HT1080 (cell line): ENCODE data around the gene NBPF6. TPM values are rescaled to one million over a fixed set of nuclear protein-coding genes. Genes with fewer than 3 reads are reported as not detected.
"Not testable (repeated sequence)": the region's sequence is repeated elsewhere in the genome, so short reads cannot be mapped to it uniquely, and the experiment has no call there.

Source experiments
- DNase-seq: peaks from one replicate; pipeline ENCODE4 v3.0.0-alpha.2; 2015; ENCODE audit warnings: low read depth
- polyA plus RNA-seq, 2 experiments: library from polyadenylated mRNA; depleted of rRNA; stranded (reverse); fragments of >200 nt; gene quantifications; 2 replicates each; pipeline ENCODE4 v1.2.3, GENCODE V29; 2015
- total RNA-seq: library from RNA; depleted of rRNA; stranded (reverse); fragments of >200 nt; shearing (Covaris generic); gene quantifications from 2 replicates; pipeline ENCODE4 v1.2.3, GENCODE V29; 2014; rRNA removed

NBPF6 gene
- total RNA-seq = not detected in 2 replicates
- not detected in 2 replicates for polyA plus RNA-seq (2015; cell fraction: cytosol; rRNA removed)
- not detected in 2 replicates for polyA plus RNA-seq (2015; cell fraction: nucleus; rRNA removed)

DNA sequence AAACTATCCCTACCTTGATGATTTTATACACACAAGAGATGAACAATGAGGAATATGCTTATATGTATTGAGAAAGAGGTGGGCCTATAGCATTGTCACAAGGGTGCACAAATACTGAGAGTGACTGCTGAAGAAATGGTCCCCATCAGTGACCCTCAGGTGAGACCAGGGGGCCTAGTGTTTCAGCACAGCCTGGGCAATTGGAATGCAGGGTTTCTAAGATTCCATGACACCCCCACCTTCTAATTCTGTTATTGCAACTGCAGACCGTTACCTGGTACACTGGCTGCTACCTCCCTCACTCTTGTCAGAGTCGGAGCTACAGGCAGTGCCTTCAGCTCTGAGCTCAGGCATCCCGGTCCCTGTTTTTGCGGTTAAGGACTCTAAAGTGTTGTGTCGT, at the start of gene NBPF6:
TSS of gene NBPF6 (plus strand) at position 301 of the 400 bp plus-strand sequence. CDS start 259 bp downstream, outside the sequence.
- DNase-seq = not testable (repeated sequence)

- not testable (repeated sequence) for DNase-seq
These were observed 38.9 kb upstream of the NBPF6 start for GRCh38 chr1:108411098-108411833.

- not testable (repeated sequence) for DNase-seq
These were observed 30.0 kb upstream of the NBPF6 start for GRCh38 chr1:108420129-108420528.

GRCh38 chr1:108421061-108421916, 28.9 kb upstream of the NBPF6 start:
- DNase-seq = not testable (repeated sequence)

- not testable (repeated sequence) for DNase-seq
These were observed 23.3 kb upstream of the NBPF6 start for GRCh38 chr1:108426877-108427276.

- DNase-seq = not testable (repeated sequence)
These were observed 18.1 kb upstream of the NBPF6 start for GRCh38 chr1:108432002-108432401.

GRCh38 chr1:108433404-108433803, 16.7 kb upstream of the NBPF6 start:
- DNase-seq = not testable (repeated sequence)

GRCh38 chr1:108438536-108438935, 11.6 kb upstream of the NBPF6 start:
- DNase-seq = not testable (repeated sequence)

- DNase-seq = not testable (repeated sequence)
These were observed 4.4 kb downstream of the NBPF6 start for GRCh38 chr1:108454521-108454920.

DNA sequence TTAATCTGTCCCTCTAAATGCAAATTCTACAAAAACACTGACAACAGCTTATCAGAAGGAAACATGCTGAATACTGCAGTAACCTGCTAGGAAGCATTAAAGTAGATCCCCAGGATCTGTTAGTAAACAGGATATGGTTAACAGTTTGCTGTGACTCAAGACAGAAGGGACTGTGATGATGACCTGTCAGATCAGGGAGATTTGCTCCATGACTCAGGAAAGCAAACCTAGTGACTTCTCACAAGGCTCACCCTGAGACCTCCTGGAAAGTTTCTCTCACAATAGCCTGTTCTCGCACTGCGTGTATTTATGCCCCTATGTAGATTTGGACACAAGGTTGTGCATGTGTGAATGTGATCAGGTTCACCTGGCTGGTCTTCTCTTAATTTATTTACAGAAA, 8.5 kb downstream of the NBPF6 start:
- not testable (repeated sequence) for DNase-seq

- not testable (repeated sequence) for DNase-seq
These were observed 11.6 kb downstream of the NBPF6 start for GRCh38 chr1:108461758-108462157.

- not testable (repeated sequence) for DNase-seq
These were observed 13.8 kb downstream of the NBPF6 start for GRCh38 chr1:108463962-108464361.

DNA sequence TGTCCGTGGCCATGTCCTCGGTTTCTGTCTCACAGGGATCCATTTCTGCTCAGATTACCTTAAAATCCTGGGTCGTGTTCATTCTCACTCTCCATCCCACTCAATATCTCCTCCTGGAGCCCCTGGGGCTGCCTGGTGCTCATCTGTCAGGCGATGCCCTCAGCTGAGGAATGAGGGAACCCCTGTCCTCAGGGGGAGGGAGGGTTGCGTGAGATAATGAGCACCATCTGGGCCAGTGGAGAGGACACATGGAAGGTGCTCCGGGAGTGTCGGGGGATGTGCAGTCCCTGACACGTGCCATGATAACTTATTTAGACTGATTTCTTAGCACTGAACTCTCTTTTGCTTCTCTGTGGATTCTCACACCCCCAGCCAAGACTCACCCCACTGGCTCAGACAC, 16.0 kb downstream of the NBPF6 start:
- DNase-seq = not testable (repeated sequence)

- not testable (repeated sequence) for DNase-seq
These were observed 17.0 kb downstream of the NBPF6 start for GRCh38 chr1:108467155-108467554.

- DNase-seq = not testable (repeated sequence)
These were observed 20.6 kb downstream of the NBPF6 start for GRCh38 chr1:108470750-108471149.

- not testable (repeated sequence) for DNase-seq
These were observed 24.4 kb downstream of the NBPF6 start for GRCh38 chr1:108474516-108474915.

DNA sequence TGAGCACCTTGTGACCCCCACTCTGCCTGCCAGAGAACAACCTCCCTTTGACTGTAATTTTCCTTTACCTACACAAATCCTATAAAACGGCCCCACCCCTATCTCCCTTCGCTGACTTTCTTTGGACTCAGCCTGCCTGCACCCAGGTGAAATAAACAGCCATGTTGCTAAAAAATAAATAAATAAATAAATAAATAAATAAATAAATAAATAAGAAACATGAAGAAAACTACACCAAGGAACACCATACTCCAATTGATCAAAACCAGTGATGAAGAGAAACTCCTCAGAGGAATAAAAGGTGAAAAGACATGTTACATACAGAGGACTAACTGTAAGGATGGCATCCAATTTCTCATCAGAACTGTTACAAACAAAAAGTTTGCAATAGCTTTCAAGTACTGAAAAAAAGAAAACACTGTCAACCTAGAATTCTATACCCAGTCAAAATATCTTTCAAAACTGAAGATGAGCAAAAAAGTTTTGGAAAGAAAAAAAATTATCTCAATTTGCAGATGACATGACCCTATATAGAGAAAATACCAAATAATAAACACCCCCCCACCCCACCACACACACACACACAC, 28.4 kb downstream of the NBPF6 start:
- DNase-seq = no peak

DNA sequence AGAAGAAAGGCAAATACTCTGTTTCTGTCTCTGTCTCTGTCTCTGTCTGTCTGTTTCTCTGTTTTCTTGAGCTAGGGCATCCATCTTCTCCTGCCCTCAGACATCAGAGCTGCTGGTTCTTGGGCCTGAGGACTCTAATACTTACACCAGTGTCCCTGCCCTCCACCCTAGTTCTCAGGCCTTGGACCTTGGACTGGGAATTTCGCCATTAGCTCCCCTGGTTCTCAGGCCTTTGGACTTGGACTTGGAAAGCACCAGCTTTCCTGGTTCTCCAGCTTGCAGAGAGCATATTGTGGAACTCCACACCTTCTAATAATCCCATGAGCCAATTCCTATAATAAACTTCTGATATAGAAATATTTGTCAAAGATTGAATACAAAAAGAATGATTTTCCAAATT, 32.6 kb downstream of the NBPF6 start:
- DNase-seq = no peak

DNA sequence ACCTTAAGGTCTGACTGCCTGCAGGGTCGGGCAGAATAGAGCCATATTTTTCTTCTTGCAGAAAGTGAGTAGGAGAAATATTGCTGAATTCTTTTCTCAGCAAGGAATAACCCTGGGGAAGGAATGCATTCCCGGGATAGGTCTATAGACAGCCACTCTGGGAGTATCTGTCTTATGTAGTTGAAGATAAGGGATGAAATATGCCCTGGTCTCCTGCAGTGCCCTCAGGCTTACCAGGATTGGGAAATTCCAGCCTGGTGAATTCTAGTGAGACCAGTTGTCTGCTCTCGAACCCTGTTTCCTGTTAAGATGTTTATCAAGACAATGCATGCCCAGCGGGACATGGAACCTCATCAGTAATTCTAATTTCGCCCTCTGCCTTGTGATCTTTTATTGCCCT, 35.8 kb downstream of the NBPF6 start:
- not testable (repeated sequence) for DNase-seq

- not testable (repeated sequence) for DNase-seq
These were observed 36.6 kb downstream of the NBPF6 start for GRCh38 chr1:108486707-108487106.

DNA sequence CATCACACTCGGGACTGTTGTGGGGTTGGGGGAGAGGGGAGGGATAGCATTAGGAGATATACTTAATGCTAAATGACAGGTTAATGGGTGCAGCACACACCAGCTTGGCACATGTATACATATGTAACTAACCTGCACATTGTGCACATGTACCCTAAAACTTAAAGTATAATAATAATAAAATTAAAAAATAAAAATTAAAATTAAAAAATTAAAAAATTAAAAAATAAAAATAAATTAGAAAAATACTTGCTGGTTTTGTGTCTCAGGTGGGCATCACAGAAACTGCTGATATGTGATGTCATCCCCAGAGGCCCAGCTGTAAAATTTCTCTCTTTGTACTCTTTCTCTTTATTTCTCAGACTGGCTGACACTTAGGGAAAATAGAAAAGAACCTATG, 44.9 kb downstream of the NBPF6 start:
- not testable (repeated sequence) for DNase-seq
